Activated T-helper 1 cell treated with anti-CD3 and anti-CD28 coated beads, Interleukin-12 subunit alpha, Interleukin-12 subunit beta, Interleukin-2, Interleukin-4 antibody, amounts not matched to agents 30 ng/mL and 10 ng/mL and 1 ng/mL, durations not matched to agents 14 hours and 24 hours and 36 hours (primary cell): ENCODE measurements around the gene SHPK. TPM values are rescaled to one million over a fixed set of nuclear protein-coding genes. Genes with fewer than 3 reads are reported as not detected.

Source experiments
- DNase-seq: peaks from one replicate; pipeline ENCODE4 v3.0.0; 2021; ENCODE audit warnings: low spot score
- H3K27ac Mint-ChIP-seq: one replicate; pipeline ENCODE4 v1.8.0; 2021; ENCODE audit warnings: mild to moderate bottlenecking, mixed read lengths
- H3K27me3 Mint-ChIP-seq: one replicate; pipeline ENCODE4 v1.8.0; 2022; ENCODE audit warnings: mild to moderate bottlenecking, moderate library complexity, mixed read lengths; ENCODE audit not compliant: insufficient read depth
- H3K36me3 Mint-ChIP-seq: one replicate; pipeline ENCODE4 v1.8.0; 2021; ENCODE audit warnings: low read depth, mixed read lengths
- H3K4me1 Mint-ChIP-seq: one replicate; pipeline ENCODE4 v1.8.0; 2021; ENCODE audit warnings: low read depth, mixed read lengths
- H3K4me3 Mint-ChIP-seq: one replicate; pipeline ENCODE4 v1.8.0; 2021; ENCODE audit warnings: mild to moderate bottlenecking, moderate library complexity, mixed read lengths
- H3K9me3 Mint-ChIP-seq: one replicate; pipeline ENCODE4 v1.8.0; 2021; ENCODE audit warnings: mixed read lengths
- intact Hi-C: fragments of 100-400 bp; cut with micrococcal nuclease; formaldehyde crosslinking; loops from one replicate; pipeline ENCODE4 v1.15.1; 2024
- total RNA-seq: library from RNA; stranded (reverse); gene quantifications from 2 replicates; pipeline ENCODE4 v1.2.3, GENCODE V29; 2022

The SHPK gene
- 20.0 and 21.5 TPM in 2 replicates for total RNA-seq

- peaks cover 25% of the 10 kb centered on the region for H3K36me3 Mint-ChIP-seq
- H3K27me3 Mint-ChIP-seq = no peaks in the 10 kb centered on the region
- H3K9me3 Mint-ChIP-seq = no peaks in the 10 kb centered on the region
- peak within 1 kb of the TSS; percentile 95 for H3K4me3 Mint-ChIP-seq
- H3K27ac Mint-ChIP-seq = peak within 1 kb of the TSS; percentile 98
- intact Hi-C loops = loop anchor here (1.0 to 5.0 kb wide), 7 partner anchors 32 to 589 kb away; partner anchors contain the start of genes CAMKK1, EMC6, HASPIN and TAX1BP3
- DNase-seq = peak; percentile 95
- H3K4me1 Mint-ChIP-seq = peaks cover 48% of the 10 kb centered on the region
These were observed at the start of gene SHPK, which contains the start of gene CTNS for GRCh38 chr17:3636154-3636907. SHPK (minus strand) TSS chr17:3636250; CDS start chr17:3636219, 31 bp downstream. CTNS (plus strand) TSS chr17:3636760; CDS start chr17:3640207, 3,447 bp downstream.

GRCh38 chr17:3685174-3685573, 49.1 kb upstream of the SHPK start:
- Mint-ChIP-seq H3K4me1 (peaks cover 23% of the 10 kb centered on the region), H3K27me3 (no peaks in the 10 kb centered on the region), H3K36me3 (peaks cover 26% of the 10 kb centered on the region), H3K9me3 (no peaks in the 10 kb centered on the region), H3K27ac (no peak overlapping the region), H3K4me3 (no peak overlapping the region)
- no peak for DNase-seq
- intact Hi-C loops = no loop called here

GRCh38 chr17:3683054-3683511, 47.0 kb upstream of the SHPK start:
- H3K27ac Mint-ChIP-seq = peak overlapping the region; percentile 28
- intact Hi-C loops = loop anchor here (2.0 kb wide), 3 partner anchors 40 to 144 kb away; partner anchors contain the start of gene HASPIN
- H3K4me1 Mint-ChIP-seq = peaks cover 19% of the 10 kb centered on the region

GRCh38 chr17:3682033-3682432, 46.0 kb upstream of the SHPK start:
- Mint-ChIP-seq H3K27ac (peak overlapping the region; percentile 31), H3K4me3 (no peak overlapping the region), H3K9me3 (no peaks in the 10 kb centered on the region), H3K4me1 (peaks cover 19% of the 10 kb centered on the region), H3K36me3 (peaks cover 25% of the 10 kb centered on the region), H3K27me3 (no peaks in the 10 kb centered on the region)
- no peak for DNase-seq
- intact Hi-C loops = loop anchor here (2.0 kb wide), 3 partner anchors 41 to 145 kb away; partner anchors contain the start of gene HASPIN

More at GRCh38 chr17:3683054-3683511, 47.0 kb upstream of the SHPK start:
- Mint-ChIP-seq H3K27me3 (no peaks in the 10 kb centered on the region), H3K36me3 (peaks cover 18% of the 10 kb centered on the region), H3K9me3 (no peaks in the 10 kb centered on the region), H3K4me3 (no peak overlapping the region)
- DNase-seq = no peak

GRCh38 chr17:3681565-3681964, 45.5 kb upstream of the SHPK start:
- intact Hi-C loops = no loop called here
- no peak for DNase-seq
- no peaks in the 10 kb centered on the region for H3K9me3 Mint-ChIP-seq
- H3K27me3 Mint-ChIP-seq = no peaks in the 10 kb centered on the region
- peaks cover 19% of the 10 kb centered on the region for H3K4me1 Mint-ChIP-seq
- H3K36me3 Mint-ChIP-seq = peaks cover 25% of the 10 kb centered on the region
- H3K4me3 Mint-ChIP-seq = no peak overlapping the region
- peak overlapping the region; percentile 31 for H3K27ac Mint-ChIP-seq

- Mint-ChIP-seq H3K9me3 (no peaks in the 10 kb centered on the region), H3K36me3 (peaks cover 29% of the 10 kb centered on the region), H3K4me1 (peaks cover 19% of the 10 kb centered on the region), H3K27me3 (no peaks in the 10 kb centered on the region), H3K4me3 (no peak overlapping the region), H3K27ac (no peak overlapping the region)
- DNase-seq = no peak
- intact Hi-C loops = no loop called here
These were observed 45.0 kb upstream of the SHPK start for GRCh38 chr17:3681057-3681456.

GRCh38 chr17:3679531-3680126, 43.6 kb upstream of the SHPK start:
- intact Hi-C loops = no loop called here
- peak overlapping the region; percentile 68 for H3K27ac Mint-ChIP-seq

GRCh38 chr17:3678821-3679530, 42.9 kb upstream of the SHPK start:
- Mint-ChIP-seq H3K36me3 (peaks cover 37% of the 10 kb centered on the region), H3K9me3 (no peaks in the 10 kb centered on the region), H3K27me3 (no peaks in the 10 kb centered on the region), H3K4me3 (no peak overlapping the region), H3K4me1 (peaks cover 19% of the 10 kb centered on the region), H3K27ac (no peak overlapping the region)
- intact Hi-C loops = no loop called here
- DNase-seq = no peak

More at GRCh38 chr17:3679531-3680126, 43.6 kb upstream of the SHPK start:
- Mint-ChIP-seq H3K36me3 (peaks cover 33% of the 10 kb centered on the region), H3K9me3 (no peaks in the 10 kb centered on the region), H3K27me3 (no peaks in the 10 kb centered on the region), H3K4me1 (peaks cover 19% of the 10 kb centered on the region), H3K4me3 (no peak overlapping the region)
- DNase-seq = no peak

GRCh38 chr17:3678095-3678820, 42.2 kb upstream of the SHPK start:
- peaks cover 16% of the 10 kb centered on the region for H3K4me1 Mint-ChIP-seq
- no peaks in the 10 kb centered on the region for H3K27me3 Mint-ChIP-seq
- H3K4me3 Mint-ChIP-seq = no peak overlapping the region
- peaks cover 36% of the 10 kb centered on the region for H3K36me3 Mint-ChIP-seq
- peak overlapping the region; percentile 18 for H3K27ac Mint-ChIP-seq
- H3K9me3 Mint-ChIP-seq = no peaks in the 10 kb centered on the region
- no peak for DNase-seq
- intact Hi-C loops = no loop called here

GRCh38 chr17:3675886-3676285, 39.8 kb upstream of the SHPK start:
- peaks cover 28% of the 10 kb centered on the region for H3K36me3 Mint-ChIP-seq
- peak overlapping the region; percentile 63 for H3K27ac Mint-ChIP-seq
- no peaks in the 10 kb centered on the region for H3K27me3 Mint-ChIP-seq
- no peak overlapping the region for H3K4me3 Mint-ChIP-seq
- DNase-seq = no peak
- H3K4me1 Mint-ChIP-seq = no peaks in the 10 kb centered on the region
- intact Hi-C loops = no loop called here
- H3K9me3 Mint-ChIP-seq = no peaks in the 10 kb centered on the region

GRCh38 chr17:3672571-3672970, 36.5 kb upstream of the SHPK start:
- Mint-ChIP-seq H3K27ac (peak overlapping the region; percentile 44), H3K4me3 (no peak overlapping the region), H3K36me3 (peaks cover 31% of the 10 kb centered on the region)

GRCh38 chr17:3669548-3669947, 33.5 kb upstream of the SHPK start:
- Mint-ChIP-seq H3K4me3 (peak overlapping the region; percentile 98), H3K27me3 (peaks cover 2% of the 10 kb centered on the region), H3K27ac (peak overlapping the region; percentile 97), H3K36me3 (peaks cover 21% of the 10 kb centered on the region), H3K4me1 (peaks cover 21% of the 10 kb centered on the region), H3K9me3 (no peaks in the 10 kb centered on the region)
- intact Hi-C loops = loop anchor here (2.0 to 5.0 kb wide), 2 partner anchors 25 to 223 kb away; partner anchors contain the start of gene CAMKK1
- DNase-seq = no peak

More at GRCh38 chr17:3672571-3672970, 36.5 kb upstream of the SHPK start:
- DNase-seq = no peak
- intact Hi-C loops = no loop called here
- Mint-ChIP-seq H3K4me1 (peaks cover 8% of the 10 kb centered on the region), H3K27me3 (peaks cover 2% of the 10 kb centered on the region), H3K9me3 (no peaks in the 10 kb centered on the region)
